Measurements from ENCODE around the gene FMNL2.

FMNL2 gene

GRCh38 chr2:152405206-152406118, 70.5 kb downstream of the FMNL2 start:
- no peak for TF ChIP-seq CTCF (IDR thresholded peaks at IDR 0.05)
- TF ChIP-seq ZFX (IDR thresholded peaks at IDR 0.05; ENCODE audit: borderline replicate concordance), result no peak
- H3K27ac ChIP-seq, result no peak overlapping the region

GRCh38 chr2:152406119-152406835, 71.3 kb downstream of the FMNL2 start:
- no peak overlapping the region for H3K27ac ChIP-seq

GRCh38 chr2:152406836-152407161, 71.8 kb downstream of the FMNL2 start:
- no peak overlapping the region for H3K27ac ChIP-seq
- TF ChIP-seq ZFX (IDR thresholded peaks at IDR 0.05; ENCODE audit: borderline replicate concordance) (no peak), CTCF (IDR thresholded peaks at IDR 0.05) (no peak)

More at GRCh38 chr2:152406119-152406835, 71.3 kb downstream of the FMNL2 start:
- TF ChIP-seq CTCF (IDR thresholded peaks at IDR 0.05) (no peak), ZFX (IDR thresholded peaks at IDR 0.05; ENCODE audit: borderline replicate concordance) (no peak)

GRCh38 chr2:152407204-152407721, 72.3 kb downstream of the FMNL2 start:
- H3K27ac ChIP-seq, result no peak overlapping the region
- TF ChIP-seq ZFX (IDR thresholded peaks at IDR 0.05; ENCODE audit: borderline replicate concordance) (no peak), CTCF (IDR thresholded peaks at IDR 0.05) (no peak)

GRCh38 chr2:152407806-152408205, 72.8 kb downstream of the FMNL2 start:
- TF ChIP-seq ZFX (IDR thresholded peaks at IDR 0.05; ENCODE audit: borderline replicate concordance) (no peak), CTCF (IDR thresholded peaks at IDR 0.05) (no peak)
- no peak overlapping the region for H3K27ac ChIP-seq

- TF ChIP-seq ZFX (IDR thresholded peaks at IDR 0.05; ENCODE audit: borderline replicate concordance) (no peak), CTCF (IDR thresholded peaks at IDR 0.05) (no peak)
- no peak overlapping the region for H3K27ac ChIP-seq
These were observed 73.3 kb downstream of the FMNL2 start for GRCh38 chr2:152408254-152408653.
